Endodermal cell (in vitro differentiated cells): ENCODE results near the gene C19orf47. TPM values are rescaled to one million over a fixed set of nuclear protein-coding genes. Genes with fewer than 3 reads are reported as not detected.

Experiments
- DNase-seq: peaks from one replicate; pipeline ENCODE4 v3.0.0-alpha.2; 2017
- H3K27ac ChIP-seq: 2 replicates; pipeline ENCODE4 v1.5.1; 2013; ENCODE audit warnings: mild to moderate bottlenecking, low read depth, low read length, moderate library complexity
- H3K27me3 ChIP-seq: 2 replicates; pipeline ENCODE4 v1.6.1; 2013; ENCODE audit warnings: mild to moderate bottlenecking, low read length, moderate library complexity; ENCODE audit not compliant: insufficient read depth, control insufficient read depth, poor library complexity, severe bottlenecking
- H3K36me3 ChIP-seq: 2 replicates; pipeline ENCODE4 v1.7.0; 2013; ENCODE audit warnings: mild to moderate bottlenecking, low read length, moderate library complexity; ENCODE audit not compliant: control insufficient read depth, insufficient read depth
- H3K4me1 ChIP-seq: one replicate; pipeline ENCODE4 v1.7.0; 2013; ENCODE audit warnings: low read length; ENCODE audit not compliant: control insufficient read depth, insufficient read depth
- H3K4me3 ChIP-seq: 2 replicates; pipeline ENCODE4 v1.5.1; 2013; ENCODE audit warnings: mild to moderate bottlenecking, low read length, moderate library complexity
- H3K9ac ChIP-seq: 2 replicates; pipeline ENCODE4 v1.6.1; 2013; ENCODE audit warnings: mild to moderate bottlenecking, low read length, moderate library complexity; ENCODE audit not compliant: poor library complexity, severe bottlenecking; ENCODE audit errors: extremely low read depth
- H3K9me3 ChIP-seq: 2 replicates; pipeline ENCODE4 v1.6.1; 2013; ENCODE audit warnings: mild to moderate bottlenecking, low read length, moderate library complexity; ENCODE audit not compliant: control insufficient read depth
- H3K27ac Mint-ChIP-seq: 2 replicates; pipeline ENCODE4 v1.8.0; 2020; ENCODE audit warnings: mixed read lengths
- H3K27me3 Mint-ChIP-seq: 2 replicates; pipeline ENCODE4 v1.8.0; 2021; ENCODE audit warnings: mild to moderate bottlenecking, mixed read lengths; ENCODE audit not compliant: insufficient read depth
- H3K36me3 Mint-ChIP-seq: 2 replicates; pipeline ENCODE4 v1.8.0; 2020; ENCODE audit warnings: low read depth, mixed read lengths
- H3K4me1 Mint-ChIP-seq: 2 replicates; pipeline ENCODE4 v1.8.0; 2020; ENCODE audit warnings: mixed read lengths
- H3K4me3 Mint-ChIP-seq: 2 replicates; pipeline ENCODE4 v1.8.0; 2020; ENCODE audit warnings: mild to moderate bottlenecking, moderate library complexity, mixed read lengths
- H3K9me3 Mint-ChIP-seq: 2 replicates; pipeline ENCODE4 v1.8.0; 2020; ENCODE audit warnings: mild to moderate bottlenecking, mixed read lengths
- WGBS, 2 experiments: methylation state at CpG; one replicate each; pipeline versions ENCODE4 v1.1.5 to v1.1.7; 2013; ENCODE audit warnings: missing lambda C conversion rate in 2 of 2, mixed read lengths in 1 of 2; ENCODE audit not compliant: insufficient coverage in 1 of 2, insufficient read length in 1 of 2; 5-methylcytosine and 5-hydroxymethylcytosine counted together
- total RNA-seq, 2 donors: library from RNA; stranded (reverse); fragmentation: NEBNext Ultra II Directional in 1 of 2; extraction: Animal tissue kit (Norgen Biotek cat#: 25700) in 1 of 2; gene quantifications; 2 replicates in 1 of 2; 3 replicates in 1 of 2; pipeline ENCODE4 v1.2.1, GENCODE V29; 2021
- TF ChIP-seq, protein P1 (sequence below): fragments of 200-600 bp; sonication (generic); conservative IDR thresholded peaks from 2 replicates; pipeline ENCODE4 v1.5.0; 2021; ENCODE audit warnings: antibody characterized with exemption, mild to moderate bottlenecking

C19orf47 gene
- total RNA-seq, 2 donors from 2014 or later = 15.6 to 18.1 TPM

DNA sequence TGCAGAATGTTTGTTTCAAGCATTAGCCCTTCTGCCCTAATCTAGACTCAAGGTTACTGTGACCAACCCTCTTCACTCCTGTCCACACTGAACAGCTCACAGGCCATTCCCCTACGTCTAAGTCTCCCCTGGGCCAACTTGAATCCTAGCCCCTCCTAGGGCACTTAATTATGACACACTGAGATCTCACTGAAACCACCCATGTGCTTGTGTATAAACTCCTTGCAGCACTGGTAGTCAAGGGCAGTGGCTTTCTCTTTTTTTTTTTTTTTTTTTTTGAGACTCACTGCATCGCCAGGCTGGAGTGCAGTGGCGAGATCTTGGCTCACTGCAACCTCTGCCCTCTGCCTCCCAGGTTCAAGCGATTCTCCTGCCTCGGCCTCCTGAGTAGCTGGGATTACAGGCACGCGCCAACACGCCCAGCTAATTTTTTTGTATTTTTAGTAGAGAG lies 61.2 kb downstream of the C19orf47 start:
- peaks cover 10% of the 10 kb centered on the region for H3K4me1 ChIP-seq
- TF ChIP-seq, protein P1, sequence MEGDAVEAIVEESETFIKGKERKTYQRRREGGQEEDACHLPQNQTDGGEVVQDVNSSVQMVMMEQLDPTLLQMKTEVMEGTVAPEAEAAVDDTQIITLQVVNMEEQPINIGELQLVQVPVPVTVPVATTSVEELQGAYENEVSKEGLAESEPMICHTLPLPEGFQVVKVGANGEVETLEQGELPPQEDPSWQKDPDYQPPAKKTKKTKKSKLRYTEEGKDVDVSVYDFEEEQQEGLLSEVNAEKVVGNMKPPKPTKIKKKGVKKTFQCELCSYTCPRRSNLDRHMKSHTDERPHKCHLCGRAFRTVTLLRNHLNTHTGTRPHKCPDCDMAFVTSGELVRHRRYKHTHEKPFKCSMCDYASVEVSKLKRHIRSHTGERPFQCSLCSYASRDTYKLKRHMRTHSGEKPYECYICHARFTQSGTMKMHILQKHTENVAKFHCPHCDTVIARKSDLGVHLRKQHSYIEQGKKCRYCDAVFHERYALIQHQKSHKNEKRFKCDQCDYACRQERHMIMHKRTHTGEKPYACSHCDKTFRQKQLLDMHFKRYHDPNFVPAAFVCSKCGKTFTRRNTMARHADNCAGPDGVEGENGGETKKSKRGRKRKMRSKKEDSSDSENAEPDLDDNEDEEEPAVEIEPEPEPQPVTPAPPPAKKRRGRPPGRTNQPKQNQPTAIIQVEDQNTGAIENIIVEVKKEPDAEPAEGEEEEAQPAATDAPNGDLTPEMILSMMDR = no peak
- peaks cover 8% of the 10 kb centered on the region for H3K36me3 ChIP-seq
- no peaks in the 10 kb centered on the region for H3K9me3 Mint-ChIP-seq
- no peak overlapping the region for H3K4me3 ChIP-seq
- H3K27ac Mint-ChIP-seq = no peak overlapping the region
- H3K4me1 Mint-ChIP-seq = peaks cover 24% of the 10 kb centered on the region
- no peaks in the 10 kb centered on the region for H3K27me3 ChIP-seq
- no peak overlapping the region for H3K4me3 Mint-ChIP-seq
- H3K36me3 Mint-ChIP-seq = no peaks in the 10 kb centered on the region
- H3K9ac ChIP-seq = no peak overlapping the region
- no peaks in the 10 kb centered on the region for H3K9me3 ChIP-seq
- no peaks in the 10 kb centered on the region for H3K27me3 Mint-ChIP-seq
- no peak overlapping the region for H3K27ac ChIP-seq
- WGBS, 2 experiments = 90 to 96% methylated on average over 7 to 8 of the region's 8 CpGs
- no peak for DNase-seq

DNA sequence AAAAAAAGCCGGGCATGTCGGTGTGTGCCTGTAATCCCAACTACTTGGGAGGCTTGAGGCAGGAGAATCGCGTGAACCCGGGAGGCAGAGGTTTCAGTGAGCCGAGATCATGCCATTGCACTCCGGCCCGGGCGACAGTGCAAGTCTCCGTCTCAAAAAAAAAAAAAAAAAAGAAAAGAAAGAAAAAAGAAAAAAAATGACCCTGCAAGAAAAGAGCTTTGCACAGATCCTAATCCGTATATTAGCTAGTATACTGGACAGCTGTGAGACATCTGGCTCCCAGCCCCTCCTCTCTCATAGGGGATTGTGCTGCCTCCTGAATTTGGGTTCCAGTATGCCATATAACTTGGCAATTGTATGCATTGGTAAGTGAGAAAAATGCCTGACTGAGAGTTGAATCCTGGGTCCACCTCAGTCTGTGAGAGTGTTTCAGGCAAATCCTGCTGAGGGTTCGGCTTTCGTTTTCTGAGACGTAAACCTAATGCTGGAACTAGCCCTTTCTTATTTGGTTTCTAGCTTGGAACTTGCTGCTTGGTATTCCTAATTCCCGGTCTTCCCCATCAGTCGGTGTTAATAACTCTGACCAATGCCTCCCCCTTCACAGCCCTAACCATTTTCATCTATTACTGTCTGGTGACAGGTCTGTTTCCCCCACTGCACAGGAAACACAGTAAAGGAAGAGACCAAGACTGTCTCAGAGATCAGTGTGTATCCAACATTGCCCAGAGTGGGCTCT lies 61.8 kb downstream of the C19orf47 start:
- Histone ChIP-seq H3K4me1 (peaks cover 10% of the 10 kb centered on the region), H3K4me3 (no peak overlapping the region), H3K9ac (peak overlapping the region; percentile 66), H3K27me3 (no peaks in the 10 kb centered on the region), H3K9me3 (no peaks in the 10 kb centered on the region), H3K27ac (peak overlapping the region; percentile 91), H3K36me3 (peaks cover 10% of the 10 kb centered on the region)
- Mint-ChIP-seq H3K27ac (peak overlapping the region; percentile 98), H3K4me1 (peaks cover 29% of the 10 kb centered on the region), H3K4me3 (peak overlapping the region; percentile 96), H3K27me3 (no peaks in the 10 kb centered on the region), H3K36me3 (no peaks in the 10 kb centered on the region), H3K9me3 (no peaks in the 10 kb centered on the region)
- TF ChIP-seq, protein P1 = no peak
- no peak for DNase-seq
- 90% methylated on average over 8 to 16 of the region's 16 CpGs for WGBS, 2 experiments

DNA sequence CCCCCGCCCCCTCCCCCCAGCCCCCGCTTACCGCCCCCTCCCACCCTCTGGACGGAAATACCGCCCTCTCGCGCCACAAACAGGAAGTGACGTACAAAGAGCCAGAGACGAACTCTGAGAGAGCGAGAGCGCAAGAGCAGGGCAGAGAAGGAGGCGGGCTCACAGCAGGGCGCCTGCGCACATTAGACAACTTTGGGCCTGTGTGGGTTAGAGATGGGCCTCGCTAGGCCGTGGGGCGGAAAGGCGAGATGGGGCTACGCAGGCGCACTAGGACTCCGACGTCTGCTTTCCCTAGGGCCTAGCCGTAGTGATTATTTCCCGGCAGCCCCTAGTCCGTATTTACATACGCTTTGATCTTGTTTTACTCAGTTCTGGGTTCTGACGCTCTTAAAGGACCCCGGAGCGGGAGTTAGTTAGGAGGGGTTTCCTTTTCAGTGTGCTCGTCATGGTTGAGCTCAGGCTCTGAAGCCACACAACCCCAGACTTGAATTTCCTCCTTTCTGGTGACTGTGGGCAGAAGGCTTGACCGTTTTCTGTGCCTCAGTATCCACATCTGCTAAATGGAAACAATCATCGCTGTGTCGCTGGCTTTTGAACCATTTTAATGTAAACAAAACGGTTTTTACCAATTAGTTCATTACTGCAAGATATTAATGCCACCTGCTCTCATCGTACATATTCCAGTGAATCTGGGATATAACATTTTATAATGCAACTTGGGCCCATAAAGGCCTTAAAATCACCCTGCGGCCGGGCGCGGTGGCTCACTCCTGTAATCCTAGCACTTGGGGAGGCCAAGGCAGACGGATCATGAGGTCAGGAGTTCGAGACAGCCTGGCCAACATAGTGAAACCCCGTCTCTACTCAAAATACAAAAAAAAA lies 62.6 kb downstream of the C19orf47 start:
- H3K4me1 Mint-ChIP-seq = peaks cover 36% of the 10 kb centered on the region
- peaks cover 10% of the 10 kb centered on the region for H3K4me1 ChIP-seq
- TF ChIP-seq, protein P1 = no peak
- peak overlapping the region; percentile 98 for H3K27ac Mint-ChIP-seq
- peak; percentile 99 for DNase-seq
- 20 to 30% methylated on average over 29 to 39 of the region's 42 CpGs for WGBS, 2 experiments
- peak overlapping the region; percentile 96 for H3K4me3 Mint-ChIP-seq
- peaks cover 10% of the 10 kb centered on the region for H3K36me3 ChIP-seq
- no peaks in the 10 kb centered on the region for H3K9me3 ChIP-seq
- H3K27me3 Mint-ChIP-seq = no peaks in the 10 kb centered on the region
- H3K36me3 Mint-ChIP-seq = no peaks in the 10 kb centered on the region
- peak overlapping the region; percentile 66 for H3K9ac ChIP-seq
- H3K9me3 Mint-ChIP-seq = no peaks in the 10 kb centered on the region
- H3K27ac ChIP-seq = peak overlapping the region; percentile 97
- H3K4me3 ChIP-seq = peak overlapping the region; percentile 81
- no peaks in the 10 kb centered on the region for H3K27me3 ChIP-seq
